ENCODE data around the gene SPATA46.
A peak's percentile ranks its signal among the peaks of the same experiment; 100 is the strongest.

SPATA46 gene

GRCh38 chr1:162328512-162328911 lies 48.1 kb downstream of the SPATA46 start:
- DNase-seq (ENCODE audit: low read depth) = no peak
- TF ChIP-seq CTCF (IDR thresholded peaks at IDR 0.05; ENCODE audit: insufficient read depth, low read depth, low read length, missing control alignments) = no peak
- no peak overlapping the region for H3K4me3 ChIP-seq (ENCODE audit: low read length)

- no peak for TF ChIP-seq CTCF (IDR thresholded peaks at IDR 0.05; ENCODE audit: insufficient read depth, low read depth, low read length, missing control alignments)
- DNase-seq (ENCODE audit: low read depth) = peak; percentile 13
- no peak overlapping the region for H3K4me3 ChIP-seq (ENCODE audit: low read length)
Measured at GRCh38 chr1:162327788-162328165, 48.9 kb downstream of the SPATA46 start.

GRCh38 chr1:162327144-162327787 lies 49.4 kb downstream of the SPATA46 start:
- no peak overlapping the region for H3K4me3 ChIP-seq (ENCODE audit: low read length)
- no peak for TF ChIP-seq CTCF (IDR thresholded peaks at IDR 0.05; ENCODE audit: insufficient read depth, low read depth, low read length, missing control alignments)
- DNase-seq (ENCODE audit: low read depth) = peak; percentile 82

- H3K4me3 ChIP-seq (ENCODE audit: low read length) = no peak overlapping the region
- no peak for TF ChIP-seq CTCF (IDR thresholded peaks at IDR 0.05; ENCODE audit: insufficient read depth, low read depth, low read length, missing control alignments)
- DNase-seq (ENCODE audit: low read depth) = no peak
Measured at GRCh38 chr1:162326559-162326958, 50.1 kb downstream of the SPATA46 start.

- no peak for DNase-seq (ENCODE audit: low read depth)
- TF ChIP-seq CTCF (IDR thresholded peaks at IDR 0.05; ENCODE audit: insufficient read depth, low read depth, low read length, missing control alignments) = no peak
- H3K4me3 ChIP-seq (ENCODE audit: low read length) = no peak overlapping the region
Measured at GRCh38 chr1:162324396-162324795, 52.3 kb downstream of the SPATA46 start.

Data from epithelial cell of esophagus (primary cell).